ENCODE measurements around the gene DET1.

DNA sequence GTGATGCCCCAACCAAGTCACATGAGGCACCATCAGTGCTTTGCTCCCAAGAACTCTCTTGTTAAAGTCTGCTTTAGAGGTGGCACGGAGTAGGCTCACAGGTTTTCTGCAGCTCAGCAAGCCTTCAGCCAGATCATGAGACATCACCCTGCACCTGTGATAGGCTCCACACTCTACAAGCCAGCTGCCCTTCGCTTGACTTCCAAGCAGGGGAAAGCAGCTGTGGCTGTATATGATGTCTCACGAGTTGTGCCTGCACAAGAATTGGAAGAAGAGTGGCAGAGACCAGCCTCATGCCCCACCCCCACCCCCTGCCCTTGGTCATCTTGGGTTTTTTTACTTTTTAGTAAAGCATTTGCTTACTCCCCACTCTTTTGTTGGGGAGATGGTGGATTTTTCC is 56.4 kb downstream of the DET1 start:
- TF ChIP-seq KLF1 (tag by site-specific recombination; IDR thresholded peaks at IDR 0.05) (no peak), ZNF626 (tag by site-specific recombination; IDR thresholded peaks at IDR 0.05) (no peak)
- TF ChIP-seq, protein P1, sequence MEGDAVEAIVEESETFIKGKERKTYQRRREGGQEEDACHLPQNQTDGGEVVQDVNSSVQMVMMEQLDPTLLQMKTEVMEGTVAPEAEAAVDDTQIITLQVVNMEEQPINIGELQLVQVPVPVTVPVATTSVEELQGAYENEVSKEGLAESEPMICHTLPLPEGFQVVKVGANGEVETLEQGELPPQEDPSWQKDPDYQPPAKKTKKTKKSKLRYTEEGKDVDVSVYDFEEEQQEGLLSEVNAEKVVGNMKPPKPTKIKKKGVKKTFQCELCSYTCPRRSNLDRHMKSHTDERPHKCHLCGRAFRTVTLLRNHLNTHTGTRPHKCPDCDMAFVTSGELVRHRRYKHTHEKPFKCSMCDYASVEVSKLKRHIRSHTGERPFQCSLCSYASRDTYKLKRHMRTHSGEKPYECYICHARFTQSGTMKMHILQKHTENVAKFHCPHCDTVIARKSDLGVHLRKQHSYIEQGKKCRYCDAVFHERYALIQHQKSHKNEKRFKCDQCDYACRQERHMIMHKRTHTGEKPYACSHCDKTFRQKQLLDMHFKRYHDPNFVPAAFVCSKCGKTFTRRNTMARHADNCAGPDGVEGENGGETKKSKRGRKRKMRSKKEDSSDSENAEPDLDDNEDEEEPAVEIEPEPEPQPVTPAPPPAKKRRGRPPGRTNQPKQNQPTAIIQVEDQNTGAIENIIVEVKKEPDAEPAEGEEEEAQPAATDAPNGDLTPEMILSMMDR (tag by site-specific recombination; IDR thresholded peaks at IDR 0.05) = no peak
- TF ChIP-seq, protein P2, sequence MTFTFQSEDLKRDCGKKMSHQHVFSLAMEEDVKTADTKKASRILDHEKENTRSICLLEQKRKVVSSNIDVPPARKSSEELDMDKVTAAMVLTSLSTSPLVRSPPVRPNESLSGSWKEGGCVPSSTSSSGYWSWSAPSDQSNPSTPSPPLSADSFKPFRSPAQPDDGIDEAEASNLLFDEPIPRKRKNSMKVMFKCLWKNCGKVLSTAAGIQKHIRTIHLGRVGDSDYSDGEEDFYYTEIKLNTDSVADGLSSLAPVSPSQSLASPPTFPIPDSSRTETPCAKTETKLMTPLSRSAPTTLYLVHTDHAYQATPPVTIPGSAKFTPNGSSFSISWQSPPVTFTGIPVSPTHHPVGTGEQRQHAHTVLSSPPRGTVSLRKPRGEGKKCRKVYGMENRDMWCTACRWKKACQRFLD (tag by site-specific recombination; IDR thresholded peaks at IDR 0.05) = no peak

All from HEK293 (cell line).